Loucy (cell line): ENCODE data around the gene UGT2A3.

Experiments
- H2AFZ ChIP-seq: fragments of 200-600 bp; sonication (generic); 2 replicates; pipeline ENCODE4 v1.6.0; 2016; ENCODE audit warnings: antibody characterized with exemption, mild to moderate bottlenecking, low read length, moderate library complexity
- H3F3A ChIP-seq: fragments of 200-600 bp; 2 replicates; pipeline ENCODE4 v1.6.0; 2016; ENCODE audit warnings: antibody characterized with exemption, low read depth, mild to moderate bottlenecking
- H3K27me3 ChIP-seq: fragments of 200-600 bp; sonication (generic); 2 replicates; pipeline ENCODE4 v1.6.1; 2014; ENCODE audit warnings: low read length, mild to moderate bottlenecking; ENCODE audit not compliant: insufficient read depth, poor library complexity, severe bottlenecking
- H3K36me3 ChIP-seq: fragments of 200-600 bp; sonication (generic); 2 replicates; pipeline ENCODE4 v1.6.1; 2016; ENCODE audit warnings: low read length; ENCODE audit not compliant: insufficient read depth
- H3K4me1 ChIP-seq: fragments of 200-600 bp; sonication (generic); 2 replicates; pipeline ENCODE4 v1.5.1; 2014; ENCODE audit warnings: low read length, mild to moderate bottlenecking; ENCODE audit not compliant: insufficient read depth, poor library complexity, severe bottlenecking
- H3K4me2 ChIP-seq: fragments of 200-600 bp; sonication (generic); 2 replicates; pipeline ENCODE4 v1.6.0; 2014; ENCODE audit warnings: antibody characterized with exemption, low read length, low read depth, mild to moderate bottlenecking; ENCODE audit not compliant: poor library complexity, severe bottlenecking
- H3K4me3 ChIP-seq: fragments of 200-600 bp; sonication (generic); 2 replicates; pipeline ENCODE4 v1.5.1; 2014; ENCODE audit warnings: low read length, mild to moderate bottlenecking, mixed read lengths; ENCODE audit not compliant: poor library complexity, severe bottlenecking
- H3K79me2 ChIP-seq: fragments of 200-600 bp; sonication (generic); 2 replicates; pipeline ENCODE4 v1.6.1; 2014; ENCODE audit warnings: low read length; ENCODE audit not compliant: insufficient read depth
- H3K9ac ChIP-seq: fragments of 200-600 bp; sonication (generic); 2 replicates; pipeline ENCODE4 v1.6.0; 2014; ENCODE audit warnings: mild to moderate bottlenecking, low read depth, low read length, moderate library complexity; ENCODE audit not compliant: poor library complexity, severe bottlenecking
- H3K9me2 ChIP-seq: fragments of 200-600 bp; sonication (generic); replicated peaks from 2 replicates; pipeline ENCODE4 v1.6.1; 2016; ENCODE audit warnings: low read depth, low read length, mixed read lengths
- H3K9me3 ChIP-seq: fragments of 200-600 bp; sonication (generic); 2 replicates; pipeline ENCODE4 v1.6.1; 2014; ENCODE audit warnings: mild to moderate bottlenecking, antibody characterized with exemption, low read length, low read depth; ENCODE audit not compliant: insufficient read depth
- H4K20me1 ChIP-seq: fragments of 200-600 bp; sonication (generic); 2 replicates; pipeline ENCODE4 v1.6.0; 2014; ENCODE audit warnings: antibody characterized with exemption, low read length, mild to moderate bottlenecking; ENCODE audit not compliant: insufficient read depth, poor library complexity, severe bottlenecking
- CTCF ChIP-seq: fragments of 200-600 bp; sonication (generic); conservative IDR thresholded peaks from 2 replicates; pipeline ENCODE4 v1.5.1; 2014; ENCODE audit warnings: mild to moderate bottlenecking, antibody characterized with exemption, low read length
- EZH2phosphoT487 ChIP-seq: fragments of 200-600 bp; IDR thresholded peaks from 2 replicates; pipeline ENCODE4 v1.6.1; 2018; ENCODE audit warnings: antibody characterized with exemption, mild to moderate bottlenecking, moderate library complexity, borderline replicate concordance

Gene UGT2A3

DNA sequence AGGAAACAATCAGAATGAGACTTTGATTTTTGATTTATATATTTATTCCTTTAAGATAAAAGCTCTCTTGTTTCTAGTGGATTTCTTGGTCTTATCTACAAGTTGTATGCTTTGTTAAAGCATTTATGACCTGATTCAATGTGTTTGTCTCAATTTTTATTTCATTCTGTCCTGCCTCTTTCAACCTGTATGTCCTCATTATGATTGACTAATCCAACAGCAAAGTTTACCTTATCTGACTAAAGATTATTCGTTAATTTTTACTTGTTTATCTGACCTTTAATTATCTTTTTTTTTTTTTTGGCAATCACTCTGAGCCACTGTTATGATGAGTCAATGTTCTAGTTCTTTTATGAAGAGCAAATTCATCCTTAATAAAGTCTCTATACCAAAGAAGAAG, 54.9 kb downstream of the UGT2A3 start:
- Histone ChIP-seq H3K79me2 (no peaks in the 10 kb centered on the region), H4K20me1 (no peaks in the 10 kb centered on the region), H3K4me1 (no peaks in the 10 kb centered on the region), H3K9me2 (no peaks in the 10 kb centered on the region), H3K4me2 (no peak overlapping the region), H3K9ac (no peak overlapping the region), H2AFZ (no peak overlapping the region), H3K9me3 (no peaks in the 10 kb centered on the region), H3K4me3 (no peak overlapping the region), H3F3A (no peaks in the 10 kb centered on the region), H3K36me3 (no peaks in the 10 kb centered on the region), H3K27me3 (no peaks in the 10 kb centered on the region)
- TF ChIP-seq CTCF, result no peak
- TF ChIP-seq EZH2phosphoT487, result no peak

DNA sequence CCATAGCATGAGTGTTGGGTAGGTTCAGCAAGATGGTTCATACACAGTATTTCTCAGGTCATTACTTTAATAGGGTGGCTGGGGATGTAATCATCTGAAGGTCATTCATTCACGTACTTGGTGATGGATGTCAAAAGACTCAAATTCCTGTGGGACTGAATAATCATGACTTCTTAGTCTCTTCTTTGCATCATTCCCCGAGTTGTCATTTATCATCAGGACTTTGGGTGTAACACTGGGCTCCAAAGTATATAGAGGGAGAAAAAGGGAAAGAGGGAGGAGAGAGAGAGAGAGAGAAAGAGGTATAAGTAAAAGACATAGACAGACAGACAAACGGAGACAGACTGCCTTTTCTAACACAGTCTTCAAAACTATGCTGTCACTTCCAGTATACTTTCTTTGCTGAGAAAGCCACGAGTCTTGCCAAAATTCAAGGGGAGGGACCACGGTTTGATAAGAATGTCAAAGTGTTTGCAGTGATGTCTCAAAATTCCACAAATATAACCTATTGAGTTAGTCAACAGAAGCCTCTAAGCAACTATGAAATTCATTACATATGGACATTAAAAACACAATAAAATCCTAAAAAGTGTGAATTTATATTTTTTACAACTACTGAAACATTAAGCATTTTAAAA, 55.9 kb downstream of the UGT2A3 start:
- Histone ChIP-seq H3K9ac (no peak overlapping the region), H3K27me3 (no peaks in the 10 kb centered on the region), H4K20me1 (no peaks in the 10 kb centered on the region), H3K4me3 (no peak overlapping the region), H3K9me3 (no peaks in the 10 kb centered on the region), H3K9me2 (no peaks in the 10 kb centered on the region), H3F3A (no peaks in the 10 kb centered on the region), H3K36me3 (no peaks in the 10 kb centered on the region), H2AFZ (no peak overlapping the region), H3K4me2 (no peak overlapping the region), H3K4me1 (no peaks in the 10 kb centered on the region), H3K79me2 (no peaks in the 10 kb centered on the region)
- TF ChIP-seq CTCF, result no peak
- no peak for TF ChIP-seq EZH2phosphoT487

DNA sequence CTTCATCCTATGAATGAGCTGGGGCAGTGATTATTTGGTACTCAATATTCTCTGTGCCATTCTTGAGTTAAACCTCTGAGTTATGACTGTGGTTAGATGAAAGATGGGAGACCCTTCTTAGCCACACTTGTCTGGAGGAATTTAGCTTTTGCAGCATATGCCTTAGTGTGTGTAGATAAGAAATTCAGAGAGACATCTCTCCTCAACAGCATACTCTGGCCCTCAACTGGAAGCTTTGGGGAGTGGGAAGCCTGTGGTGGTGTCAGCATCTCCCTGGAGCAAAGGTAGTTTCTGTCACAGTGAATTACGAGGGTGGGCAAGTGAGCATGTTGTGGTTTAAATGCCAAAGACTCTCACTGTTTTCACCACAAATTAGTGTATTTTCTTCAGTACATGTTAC, 58.7 kb downstream of the UGT2A3 start:
- no peaks in the 10 kb centered on the region for H3K4me1 ChIP-seq
- no peaks in the 10 kb centered on the region for H3K9me2 ChIP-seq
- no peak overlapping the region for H3K4me3 ChIP-seq
- no peaks in the 10 kb centered on the region for H3K9me3 ChIP-seq
- TF ChIP-seq EZH2phosphoT487 (no peak), CTCF (no peak)
- H3K9ac ChIP-seq, result no peak overlapping the region
- H3K27me3 ChIP-seq, result no peaks in the 10 kb centered on the region
- H3K36me3 ChIP-seq, result no peaks in the 10 kb centered on the region
- H4K20me1 ChIP-seq, result no peaks in the 10 kb centered on the region
- no peak overlapping the region for H3K4me2 ChIP-seq
- H3F3A ChIP-seq, result no peaks in the 10 kb centered on the region
- no peaks in the 10 kb centered on the region for H3K79me2 ChIP-seq
- H2AFZ ChIP-seq, result no peak overlapping the region
